ENCODE results near the gene SLC2A10.

The SLC2A10 gene

GRCh38 chr20:46751856-46752255, 42.4 kb downstream of the SLC2A10 start:
- no peak for DNase-seq (ENCODE audit: low read depth)
- H3K4me3 ChIP-seq (ENCODE audit: control insufficient read depth, low read depth, low read length) = no peak overlapping the region
- TF ChIP-seq CTCF (IDR thresholded peaks at IDR 0.05; ENCODE audit: control insufficient read depth, insufficient read depth, low read depth, low read length, missing control alignments) = no peak

- TF ChIP-seq CTCF (IDR thresholded peaks at IDR 0.05; ENCODE audit: control insufficient read depth, insufficient read depth, low read depth, low read length, missing control alignments) = peak; percentile 71
- no peak overlapping the region for H3K4me3 ChIP-seq (ENCODE audit: control insufficient read depth, low read depth, low read length)
- DNase-seq (ENCODE audit: low read depth) = no peak
Measured at GRCh38 chr20:46752728-46753127, 43.3 kb downstream of the SLC2A10 start.

GRCh38 chr20:46755483-46756413, 46.3 kb downstream of the SLC2A10 start:
- no peak overlapping the region for H3K4me3 ChIP-seq (ENCODE audit: control insufficient read depth, low read depth, low read length)
- DNase-seq (ENCODE audit: low read depth) = no peak
- no peak for TF ChIP-seq CTCF (IDR thresholded peaks at IDR 0.05; ENCODE audit: control insufficient read depth, insufficient read depth, low read depth, low read length, missing control alignments)

GRCh38 chr20:46756419-46756818, 47.0 kb downstream of the SLC2A10 start:
- TF ChIP-seq CTCF (IDR thresholded peaks at IDR 0.05; ENCODE audit: control insufficient read depth, insufficient read depth, low read depth, low read length, missing control alignments) = no peak
- no peak for DNase-seq (ENCODE audit: low read depth)
- no peak overlapping the region for H3K4me3 ChIP-seq (ENCODE audit: control insufficient read depth, low read depth, low read length)

- H3K4me3 ChIP-seq (ENCODE audit: control insufficient read depth, low read depth, low read length) = no peak overlapping the region
- no peak for DNase-seq (ENCODE audit: low read depth)
- no peak for TF ChIP-seq CTCF (IDR thresholded peaks at IDR 0.05; ENCODE audit: control insufficient read depth, insufficient read depth, low read depth, low read length, missing control alignments)
Measured at GRCh38 chr20:46757135-46757534, 47.7 kb downstream of the SLC2A10 start.

- H3K4me3 ChIP-seq (ENCODE audit: control insufficient read depth, low read depth, low read length) = no peak overlapping the region
- peak; percentile 95 for TF ChIP-seq CTCF (IDR thresholded peaks at IDR 0.05; ENCODE audit: control insufficient read depth, insufficient read depth, low read depth, low read length, missing control alignments)
- no peak for DNase-seq (ENCODE audit: low read depth)
Measured at GRCh38 chr20:46757754-46758678, 48.6 kb downstream of the SLC2A10 start.

Measured in AG09309 (cell line).